GM18505 (cell line): Measurements from ENCODE around the gene CFAP161.

Experiments used
- ATAC-seq: cut with Tn5 transposase; IDR thresholded peaks from one replicate; pipeline ENCODE4 v1.9.1; 2021; ENCODE audit not compliant: unreplicated experiment
- POLR2A ChIP-seq: IDR thresholded peaks from 4 replicates; pipeline ENCODE4 v1.6.1; 2011; ENCODE audit warnings: borderline replicate concordance; ENCODE audit not compliant: insufficient read depth, insufficient read length; ENCODE audit errors: extremely low read depth

CFAP161 gene

GRCh38 chr15:81098861-81099651 is 35.0 kb upstream of the CFAP161 start:
- ATAC-seq = no peak
- TF ChIP-seq POLR2A = no peak

- ATAC-seq = no peak
- TF ChIP-seq POLR2A = no peak
These were observed 31.9 kb upstream of the CFAP161 start for GRCh38 chr15:81101894-81102815.

- TF ChIP-seq POLR2A = no peak
These were observed 30.2 kb upstream of the CFAP161 start for GRCh38 chr15:81103857-81104256.

GRCh38 chr15:81105545-81105944 is 28.5 kb upstream of the CFAP161 start:
- no peak for TF ChIP-seq POLR2A

More at GRCh38 chr15:81103857-81104256, 30.2 kb upstream of the CFAP161 start:
- ATAC-seq = no peak

GRCh38 chr15:81106560-81106959 is 27.5 kb upstream of the CFAP161 start:
- TF ChIP-seq POLR2A = no peak
- ATAC-seq = no peak

More at GRCh38 chr15:81105545-81105944, 28.5 kb upstream of the CFAP161 start:
- ATAC-seq = no peak

- TF ChIP-seq POLR2A = no peak
- ATAC-seq = no peak
These were observed 26.2 kb upstream of the CFAP161 start for GRCh38 chr15:81107889-81108288.

- ATAC-seq = no peak
- TF ChIP-seq POLR2A = no peak
These were observed 25.6 kb upstream of the CFAP161 start for GRCh38 chr15:81108427-81108826.

GRCh38 chr15:81111018-81111417 is 23.1 kb upstream of the CFAP161 start:
- no peak for TF ChIP-seq POLR2A
- ATAC-seq = no peak

GRCh38 chr15:81111510-81112470 is 22.3 kb upstream of the CFAP161 start:
- no peak for TF ChIP-seq POLR2A
- ATAC-seq = peak; percentile 89

- TF ChIP-seq POLR2A = no peak
- no peak for ATAC-seq
These were observed 20.8 kb upstream of the CFAP161 start for GRCh38 chr15:81113204-81113657.

GRCh38 chr15:81113861-81114291 is 20.2 kb upstream of the CFAP161 start:
- no peak for ATAC-seq
- TF ChIP-seq POLR2A = no peak
